Dermis blood vessel endothelial cell (primary cell): ENCODE measurements around the gene FABP6. TPM values are rescaled to one million over a fixed set of nuclear protein-coding genes. Genes with fewer than 3 reads are reported as not detected.

Experiments used
- DNase-seq: peaks from one replicate; pipeline ENCODE4 v3.0.0; 2010
- total RNA-seq: library from RNA; depleted of rRNA; stranded (reverse); fragments of >200 nt; gene quantifications from 2 replicates; pipeline ENCODE4 v1.2.3, GENCODE V29; 2014

The FABP6 gene
- total RNA-seq, 1 donor from 2014 or later, result not detected

DNA sequence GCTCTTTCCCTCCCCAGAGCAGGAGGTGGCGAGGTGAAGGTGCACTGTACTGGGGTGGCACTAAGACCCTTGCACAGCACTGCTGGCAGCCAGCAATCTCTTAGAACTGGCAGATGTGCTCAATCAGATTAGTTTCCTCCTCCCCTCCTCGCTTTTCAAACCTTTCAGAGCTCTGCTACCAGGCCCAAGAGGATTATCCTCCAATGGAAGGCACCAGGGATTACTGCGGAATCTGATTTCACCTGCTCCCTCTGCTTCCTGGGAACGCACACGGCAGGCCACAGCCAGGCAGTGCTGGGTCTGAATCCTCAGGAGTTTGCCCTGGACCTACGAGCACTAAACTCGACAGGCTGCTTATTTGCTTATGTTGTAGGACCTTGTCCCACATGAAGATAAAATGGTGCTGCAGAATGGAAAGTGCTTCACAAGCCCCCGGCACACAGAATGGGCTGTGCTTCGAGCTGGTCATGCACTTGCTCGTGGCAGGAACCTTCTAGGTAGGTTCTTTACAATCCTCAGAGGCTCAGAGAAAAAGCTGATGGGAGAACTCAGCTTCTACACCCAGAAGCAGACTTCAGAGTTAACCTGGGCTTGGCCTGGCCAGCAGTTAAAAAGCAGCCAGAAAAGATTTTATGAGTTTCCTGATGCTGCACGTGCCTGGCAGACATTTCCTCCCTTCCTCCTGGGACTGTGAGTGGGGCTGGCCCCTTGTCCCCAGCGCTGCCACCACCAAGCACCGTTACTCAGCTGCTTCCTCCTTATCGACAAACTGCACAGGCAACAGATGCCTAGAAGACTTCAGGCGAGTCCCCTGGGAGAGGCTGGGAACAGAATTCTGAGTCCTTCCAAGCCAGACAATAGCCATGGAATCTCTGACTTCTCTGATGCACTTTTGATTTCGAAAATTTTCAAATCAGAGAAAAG, 33.1 kb downstream of the FABP6 start:
- peak; percentile 70 for DNase-seq

DNA sequence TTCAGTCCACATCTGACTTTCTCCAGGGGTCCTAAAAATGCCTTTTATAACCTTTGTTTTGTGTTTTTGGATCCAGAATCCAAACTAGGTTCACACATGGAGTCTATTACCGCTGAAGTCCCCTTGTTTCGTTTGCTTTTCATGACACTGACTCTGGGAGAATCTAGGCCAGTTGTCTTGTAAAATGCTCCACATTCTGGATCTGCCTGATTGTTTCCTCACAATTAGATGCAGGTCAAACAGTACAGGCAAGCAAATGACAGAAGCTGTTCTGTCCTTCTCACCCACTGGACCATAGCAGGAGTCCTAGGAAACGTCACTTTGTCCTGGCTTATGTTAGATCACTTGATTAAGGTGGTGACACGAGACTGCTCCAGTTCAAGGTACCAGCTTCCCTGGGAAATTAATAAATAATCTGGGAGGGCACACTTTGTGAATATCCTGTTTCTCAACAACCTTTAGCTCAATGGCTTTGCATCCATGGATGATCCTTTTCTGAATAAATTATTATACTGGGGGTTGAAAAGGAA, 34.1 kb downstream of the FABP6 start:
- DNase-seq, result no peak

DNA sequence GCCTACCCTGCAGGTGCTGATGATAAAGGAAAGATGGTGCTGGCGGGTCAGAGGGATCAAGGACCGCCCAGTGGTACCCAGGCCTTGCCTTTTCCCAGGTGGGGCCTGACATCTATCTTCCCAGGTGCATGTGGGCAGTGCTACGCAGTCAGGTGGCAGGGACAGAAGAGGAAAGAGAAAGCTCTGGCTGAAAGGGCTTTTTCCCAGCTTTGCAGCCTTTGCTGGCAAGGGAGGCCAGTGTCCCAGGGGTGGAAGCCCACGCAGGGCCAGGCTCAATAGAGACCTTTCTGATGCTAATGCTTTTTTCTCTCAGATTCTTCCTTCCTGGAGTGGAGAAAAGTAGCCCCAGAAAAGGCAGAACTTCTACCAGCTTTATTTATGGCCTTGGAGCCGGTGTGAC, 36.7 kb downstream of the FABP6 start:
- no peak for DNase-seq

DNA sequence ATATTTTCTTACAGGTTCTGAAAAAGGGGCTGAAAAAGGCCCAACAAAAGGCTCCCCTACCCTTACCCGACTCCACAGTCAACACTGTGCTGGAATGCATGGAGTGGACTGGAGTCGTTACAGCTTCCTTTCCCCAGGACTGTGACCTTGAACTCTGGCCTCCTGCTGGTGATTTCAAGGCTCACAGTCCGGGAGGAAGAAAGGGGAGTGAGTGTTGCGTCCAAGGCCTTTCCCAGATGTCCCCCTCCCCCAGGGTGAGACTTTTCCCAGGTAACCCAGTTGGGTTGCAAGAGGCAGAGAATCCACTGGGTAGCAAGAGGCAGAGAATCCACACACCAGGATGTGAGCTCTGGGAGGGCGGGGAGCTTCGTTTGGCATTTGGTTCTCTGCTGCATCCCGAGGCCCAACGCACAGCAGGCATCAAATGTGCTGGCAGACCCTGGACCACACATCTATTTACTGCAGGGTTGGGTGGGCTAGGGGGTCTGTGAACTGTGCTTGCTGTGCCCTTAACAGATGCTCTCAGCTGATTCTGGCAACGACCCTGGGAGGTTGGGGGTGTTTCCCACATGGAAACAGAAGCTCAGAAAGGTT, 37.5 kb downstream of the FABP6 start:
- DNase-seq, result no peak

DNA sequence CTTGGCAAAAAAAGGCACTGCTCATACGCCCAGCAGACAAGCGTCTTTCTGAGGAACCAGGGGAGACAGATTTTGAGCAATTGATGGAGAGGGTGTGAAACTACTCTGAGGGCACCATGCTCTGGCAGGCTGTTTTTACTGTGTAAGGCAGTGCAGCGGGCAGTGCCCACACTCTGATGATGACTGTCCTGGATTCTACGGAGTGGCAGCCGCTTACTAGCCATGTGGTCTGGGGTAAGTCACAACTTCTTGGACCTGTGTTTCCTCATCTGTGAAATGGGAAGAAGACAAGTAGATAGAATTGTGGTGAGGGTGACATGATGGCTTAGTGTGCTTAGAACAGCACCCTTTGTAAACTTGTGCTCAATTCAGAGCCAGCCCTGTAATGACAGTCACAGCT, 38.8 kb downstream of the FABP6 start:
- DNase-seq, result no peak

DNA sequence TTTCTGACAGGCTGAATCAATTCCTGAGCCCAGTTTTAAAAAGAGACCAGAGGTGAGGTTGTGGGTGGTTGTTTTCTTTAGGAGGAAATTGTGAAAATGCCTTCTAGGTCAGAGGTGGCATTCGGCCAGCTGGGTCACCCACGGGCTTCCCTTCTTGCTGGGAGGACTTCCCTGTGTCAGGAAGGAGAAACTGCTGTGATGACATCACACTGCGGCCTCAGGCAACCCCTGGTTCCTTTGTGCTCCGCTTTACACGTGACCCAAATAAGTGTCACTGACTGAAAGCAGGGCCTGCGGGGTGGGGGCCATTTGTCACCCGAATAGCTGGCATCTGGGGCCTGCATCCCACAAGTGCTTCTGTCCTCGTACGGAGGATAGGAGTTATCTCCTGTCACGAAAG, 39.7 kb downstream of the FABP6 start:
- DNase-seq, result peak; percentile 93

DNA sequence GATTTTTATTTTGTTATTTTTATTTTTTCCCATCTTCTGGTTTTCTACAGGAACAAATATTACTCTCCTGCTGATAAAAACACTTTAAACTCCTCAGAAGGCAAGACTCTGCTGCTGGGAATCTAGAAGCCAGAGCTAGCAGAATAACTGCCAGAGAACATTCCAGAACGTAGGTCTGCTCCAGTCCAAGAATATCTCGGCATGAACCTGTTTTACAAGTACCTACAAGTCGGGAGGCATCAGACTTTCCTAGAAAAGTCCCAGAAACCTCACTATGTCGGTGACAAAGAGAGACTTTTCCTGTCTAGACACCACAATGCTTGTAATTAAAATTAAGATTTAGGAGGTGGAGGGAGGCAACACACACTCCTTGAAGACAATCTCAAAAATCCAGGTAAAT, 41.4 kb downstream of the FABP6 start:
- DNase-seq, result no peak

DNA sequence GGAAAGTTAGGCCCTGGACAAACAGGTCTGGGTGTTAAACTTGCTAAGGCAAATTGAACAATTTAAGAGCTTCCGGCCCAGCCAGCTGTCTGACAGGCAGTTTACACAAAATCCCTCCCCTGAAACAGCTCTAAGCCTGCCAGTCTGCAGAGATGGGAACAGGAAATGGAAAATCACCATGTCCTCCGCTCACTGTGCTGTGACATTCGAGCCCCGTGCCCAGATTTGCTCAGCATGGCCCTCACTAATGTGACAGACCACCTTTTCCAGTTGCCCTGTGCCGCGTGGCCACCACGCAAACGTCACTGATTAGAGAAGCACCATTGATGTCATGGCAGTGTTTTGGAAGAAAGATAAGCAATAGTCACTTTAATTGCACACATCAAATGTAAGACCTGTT, 42.1 kb downstream of the FABP6 start:
- peak; percentile 61 for DNase-seq

DNA sequence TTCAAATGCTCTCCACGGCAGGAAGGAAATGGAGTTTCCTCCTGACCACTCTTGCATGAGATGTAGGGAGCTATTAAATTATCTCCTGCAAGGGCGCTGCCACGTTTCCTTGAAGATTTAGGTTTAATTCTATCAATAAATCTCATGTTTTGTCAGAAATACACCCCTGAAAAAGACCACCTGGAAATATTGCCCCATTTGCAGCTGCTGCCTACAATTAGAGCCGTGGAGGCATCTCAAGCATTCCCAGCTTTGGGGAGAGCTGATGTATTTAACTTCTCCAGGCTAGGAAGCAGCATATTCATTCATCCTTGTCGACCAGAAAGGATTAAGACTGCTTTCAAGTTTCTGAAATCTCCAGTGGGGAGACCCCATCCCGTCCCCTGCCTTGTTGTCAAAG, 42.5 kb downstream of the FABP6 start:
- peak; percentile 33 for DNase-seq

DNA sequence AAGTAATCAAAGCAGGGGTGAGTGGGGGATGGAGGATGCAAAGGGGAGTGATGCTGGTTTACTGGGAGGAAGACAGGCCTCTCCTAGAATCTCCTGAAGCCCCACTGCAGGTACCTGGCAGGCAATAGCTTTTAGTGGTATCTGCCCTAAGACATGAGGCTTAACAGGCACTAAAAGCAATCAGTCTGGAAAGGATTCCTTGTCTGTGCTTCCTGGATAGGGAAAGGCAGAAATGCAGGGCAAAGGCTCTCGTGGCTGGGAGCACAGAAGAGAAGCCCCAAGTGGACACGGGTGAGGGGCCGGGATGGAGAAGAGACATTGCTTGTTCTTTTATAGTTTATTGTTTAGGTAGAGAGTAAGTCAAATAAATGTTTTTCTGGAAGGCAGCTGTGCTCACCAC, 43.0 kb downstream of the FABP6 start:
- no peak for DNase-seq

DNA sequence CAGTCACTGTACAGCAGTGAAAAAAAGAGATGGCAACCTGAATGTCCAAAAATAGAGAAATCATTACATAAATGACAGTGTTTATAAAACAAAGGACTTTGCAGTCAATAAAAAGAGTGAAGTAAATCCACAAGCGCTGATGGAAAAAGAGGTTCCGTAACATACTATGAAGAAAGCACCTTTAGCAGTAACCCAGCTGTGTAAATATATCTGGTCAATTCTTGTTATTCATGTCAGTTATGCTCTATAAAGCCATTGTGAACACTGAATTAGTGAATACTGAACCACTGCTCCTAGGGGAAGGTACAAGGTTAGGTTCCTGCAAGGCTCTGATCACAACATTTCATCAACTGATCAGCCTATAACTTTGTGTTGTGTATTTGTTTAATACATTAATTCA, 43.6 kb downstream of the FABP6 start:
- no peak for DNase-seq

DNA sequence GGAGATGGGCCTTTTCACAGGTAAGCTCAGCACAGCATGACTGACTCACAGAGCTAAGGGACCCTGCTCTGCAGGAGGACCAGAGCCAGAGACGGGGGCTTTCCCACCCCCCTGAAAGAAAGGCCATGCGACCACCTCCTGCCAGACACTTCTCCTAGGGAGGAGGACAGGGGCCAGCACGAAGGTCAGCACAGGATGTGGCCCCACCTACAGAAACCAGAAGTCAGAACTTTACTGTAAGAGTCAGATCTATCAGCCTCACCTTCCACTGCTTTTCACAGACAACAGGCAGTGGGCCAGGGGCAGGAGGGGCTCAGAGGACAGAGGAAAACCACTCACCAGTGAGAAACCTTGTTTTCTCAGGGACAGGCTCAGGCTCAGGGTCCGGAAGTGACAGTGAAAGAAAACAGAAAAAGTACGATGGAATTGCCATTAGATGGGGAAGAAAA, 45.2 kb downstream of the FABP6 start:
- peak; percentile 31 for DNase-seq

DNA sequence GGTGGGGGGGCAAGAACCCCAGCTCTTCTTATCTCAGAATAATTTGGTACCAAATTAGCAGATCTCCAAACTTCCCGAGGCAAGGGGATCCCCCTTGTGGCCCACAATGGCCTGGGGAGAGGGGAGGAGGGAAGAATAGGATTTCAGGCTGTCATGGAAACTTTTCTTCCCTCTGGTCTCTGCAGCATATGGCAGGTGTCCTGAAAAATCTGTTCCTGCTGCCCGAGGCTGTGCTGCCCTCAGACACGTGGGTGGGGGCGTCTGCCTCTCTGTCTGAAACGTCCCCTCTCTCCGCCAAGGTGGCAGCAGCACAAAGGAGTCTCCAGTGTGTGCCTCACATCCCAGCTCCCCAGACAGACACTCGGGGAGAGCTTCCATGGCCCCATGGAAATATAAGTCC, 49.0 kb downstream of the FABP6 start:
- no peak for DNase-seq

DNA sequence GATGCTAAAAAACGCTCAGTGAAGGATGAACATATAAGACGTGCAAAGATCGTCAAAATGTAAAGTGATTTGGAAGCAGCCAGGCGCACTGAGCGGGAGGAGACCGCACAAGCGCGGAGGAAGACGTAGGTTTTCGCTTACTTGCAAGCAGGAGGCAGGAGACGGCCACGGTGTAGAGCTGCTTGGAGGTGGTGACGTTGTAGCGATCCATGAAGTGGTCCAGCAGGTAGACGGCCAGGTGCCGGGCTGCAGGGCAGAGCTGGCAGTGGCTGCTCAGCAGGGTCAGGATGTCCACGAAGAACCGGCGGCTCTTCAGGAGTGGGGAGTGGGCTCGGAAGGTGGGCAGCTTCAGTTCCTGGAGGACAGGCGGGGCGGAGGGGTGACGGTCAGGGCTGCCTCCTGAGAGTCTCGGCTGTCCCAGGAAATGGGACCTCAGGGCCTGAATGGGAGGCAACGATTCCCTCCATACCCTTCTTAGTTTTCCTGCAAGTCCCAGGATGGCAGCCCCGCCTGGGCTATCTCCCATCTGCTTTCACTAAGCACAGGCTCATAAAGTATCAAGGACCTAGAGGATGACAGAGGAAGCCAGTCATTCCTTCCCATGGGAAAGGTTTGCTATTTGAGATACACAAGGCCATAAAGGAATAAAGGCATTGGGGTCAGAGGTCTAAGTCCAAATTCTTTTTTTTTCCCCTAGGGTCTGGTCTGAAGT, 51.2 kb downstream of the FABP6 start:
- no peak for DNase-seq

DNA sequence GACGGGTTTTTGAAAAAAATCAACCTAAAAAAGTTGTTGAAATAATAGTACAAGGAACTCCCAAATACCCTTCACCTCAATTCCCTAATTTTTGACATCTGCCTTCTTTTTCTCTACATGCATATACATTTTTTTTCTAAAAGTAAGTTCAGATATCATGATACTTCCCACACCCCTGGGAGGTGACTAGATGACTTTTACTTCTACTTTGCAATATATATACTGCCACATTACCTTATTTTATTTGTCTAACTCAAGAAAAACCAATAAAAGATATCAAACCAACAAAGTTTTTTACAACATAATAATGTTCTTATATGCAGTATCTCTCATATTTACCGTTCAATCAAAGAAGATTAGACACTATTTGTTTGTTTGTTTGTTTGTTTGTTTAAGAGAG, 52.0 kb downstream of the FABP6 start:
- DNase-seq, result no peak

DNA sequence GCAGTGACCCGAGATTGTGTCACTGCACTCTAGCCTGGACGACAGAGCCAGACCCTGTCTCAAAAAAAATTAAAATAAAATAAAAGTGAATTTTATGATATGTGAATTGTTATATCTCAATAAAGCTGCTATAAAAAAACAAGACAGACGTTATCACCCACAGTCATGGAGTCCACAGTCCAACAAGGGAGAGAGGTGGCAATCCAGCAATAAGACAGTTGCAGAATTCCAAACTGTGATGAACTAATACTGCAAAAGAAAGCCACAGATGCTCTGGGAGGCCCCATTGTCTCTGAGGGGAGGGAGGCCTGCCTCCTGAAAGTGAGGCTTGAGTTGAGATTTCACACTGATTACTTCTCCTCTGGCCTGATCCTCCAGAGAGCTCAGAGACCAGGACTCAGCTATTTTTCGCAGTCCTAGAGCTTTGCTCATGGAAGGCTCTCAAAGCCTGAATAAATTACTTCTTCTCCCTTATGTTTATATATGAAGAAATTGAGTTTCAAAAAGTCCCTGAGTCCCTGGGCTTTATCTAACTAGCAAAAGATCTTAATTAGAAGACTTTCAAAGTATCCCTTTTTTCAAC, 55.1 kb downstream of the FABP6 start:
- DNase-seq, result no peak

DNA sequence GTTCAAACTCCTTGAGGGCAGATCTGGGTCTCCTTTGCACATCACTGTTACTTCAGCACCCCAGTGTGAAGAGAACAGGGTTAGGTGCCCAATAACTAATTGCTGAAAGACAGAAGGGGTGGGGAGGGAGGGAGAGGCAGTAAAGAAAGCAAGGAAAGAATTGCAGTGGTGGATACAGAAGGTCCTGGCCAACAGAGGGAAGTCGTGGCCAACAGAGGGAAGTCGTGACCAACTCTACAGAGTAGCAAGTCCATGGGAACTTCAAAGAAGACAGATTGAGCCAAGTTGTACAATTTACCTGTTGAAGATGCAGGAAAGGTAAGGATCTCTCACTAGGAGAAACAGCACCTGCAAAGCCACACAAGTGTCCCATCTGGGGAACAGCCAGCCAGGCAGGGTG, 56.0 kb downstream of the FABP6 start:
- no peak for DNase-seq

DNA sequence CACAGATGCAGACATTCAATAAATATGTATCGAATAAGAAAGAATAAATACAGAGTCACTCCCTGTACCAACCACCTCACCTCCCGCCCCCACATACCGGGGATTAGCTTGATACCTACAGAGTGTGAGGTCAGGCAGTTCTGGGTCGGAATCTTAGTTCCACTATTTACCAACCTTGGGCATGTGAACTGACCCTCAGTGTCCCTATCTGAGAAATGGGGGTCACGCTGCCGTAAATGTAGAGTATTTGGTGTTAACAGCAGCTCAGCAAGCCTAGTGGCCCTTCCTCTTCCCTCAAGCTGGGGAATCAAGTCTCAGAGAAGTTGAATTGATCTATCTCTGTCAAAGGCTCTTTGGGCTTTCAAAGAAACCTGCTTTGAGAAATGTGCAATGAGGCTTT, 57.6 kb downstream of the FABP6 start:
- DNase-seq, result no peak

DNA sequence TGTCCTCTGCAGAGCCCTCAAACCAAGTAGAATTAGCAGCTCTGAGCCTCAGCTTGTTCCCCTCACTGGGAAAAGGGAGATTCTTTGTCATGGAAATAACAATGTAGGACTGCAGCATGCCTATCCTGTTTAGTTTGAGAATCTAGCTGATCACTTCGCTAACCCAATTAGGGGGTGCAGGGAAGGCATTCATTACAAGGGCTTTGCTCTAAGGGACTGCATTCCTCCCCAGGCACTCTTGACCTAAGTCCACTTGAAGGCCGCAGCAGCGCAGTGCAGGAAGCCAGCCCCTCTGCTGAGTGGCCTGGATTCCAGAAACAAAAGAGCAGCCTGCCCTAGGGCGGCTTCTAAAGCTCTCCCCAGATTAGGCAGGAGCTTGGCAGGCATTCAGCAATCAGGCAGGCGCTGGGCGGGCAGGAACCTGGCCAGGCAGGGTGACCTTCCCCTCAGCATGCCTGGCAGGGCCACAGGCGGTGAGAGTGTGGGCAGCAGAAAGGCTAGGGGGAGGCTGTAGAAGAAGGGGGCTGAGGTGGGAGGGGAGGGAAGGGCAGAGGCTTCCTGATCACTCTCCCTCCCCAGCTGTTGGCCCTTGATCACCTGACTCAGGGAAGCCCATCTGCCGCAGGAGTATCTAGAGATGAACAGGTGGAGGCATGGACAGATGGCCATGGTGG, 58.2 kb downstream of the FABP6 start:
- peak; percentile 88 for DNase-seq
